OCI-LY7 (cell line): Measurements from ENCODE around the gene IQCH. TPM values are rescaled to one million over a fixed set of nuclear protein-coding genes. Genes with fewer than 3 reads are reported as not detected.

Source experiments
- BruUV-seq: library from RNA; stranded (reverse); fragments of 400-500 nt; replicated peaks from 2 replicates; lab custom pipeline; 2021; lab: Mats Ljungman, UMichigan
- CTCF ChIA-PET: fragments of 300-600 bp; sonication (Branson Sonifier 250); formaldehyde crosslinking; loops from one replicate; lab custom pipeline; 2022; ENCODE audit warnings: antibody characterized with exemption; ENCODE audit not compliant: unreplicated experiment; lab: Charles Lee
- POLR2A ChIA-PET: fragments of 300-600 bp; sonication (Branson Sonifier 250); formaldehyde crosslinking; loops from one replicate; lab custom pipeline; 2022; ENCODE audit warnings: antibody characterized with exemption; lab: Charles Lee
- DNase-seq: peaks from one replicate; pipeline ENCODE4 v3.0.0-alpha.2; 2015; ENCODE audit warnings: low spot score
- H2AFZ ChIP-seq: fragments of 200-600 bp; sonication (generic), shearing (Covaris generic); 2 replicates; pipeline ENCODE4 v1.6.1; 2014; ENCODE audit warnings: mild to moderate bottlenecking, antibody characterized with exemption, low read length, moderate library complexity
- H3K27ac ChIP-seq: fragments of 200-600 bp; sonication (generic); 2 replicates; pipeline ENCODE4 v1.5.1; 2014; ENCODE audit warnings: mixed run types, low read depth, mild to moderate bottlenecking, moderate library complexity, low read length, inconsistent platforms; ENCODE audit not compliant: poor library complexity, severe bottlenecking
- H3K36me3 ChIP-seq: fragments of 200-600 bp; sonication (generic); 2 replicates; pipeline ENCODE4 v1.6.1; 2014; ENCODE audit warnings: mild to moderate bottlenecking, antibody characterized with exemption, low read length, moderate library complexity, mixed read lengths; ENCODE audit not compliant: insufficient read depth
- H3K4me1 ChIP-seq: fragments of 200-600 bp; sonication (generic); 2 replicates; pipeline ENCODE4 v1.5.1; 2014; ENCODE audit warnings: mild to moderate bottlenecking, low read length; ENCODE audit not compliant: insufficient read depth, poor library complexity, severe bottlenecking
- H3K4me2 ChIP-seq: fragments of 200-600 bp; sonication (generic); 2 replicates; pipeline ENCODE4 v1.6.1; 2014; ENCODE audit warnings: mild to moderate bottlenecking, low read length
- H3K4me3 ChIP-seq: fragments of 200-600 bp; sonication (generic); 2 replicates; pipeline ENCODE4 v1.5.1; 2014; ENCODE audit warnings: mild to moderate bottlenecking, low read depth, low read length; ENCODE audit not compliant: poor library complexity, severe bottlenecking
- H3K79me2 ChIP-seq: fragments of 200-600 bp; sonication (generic); 2 replicates; pipeline ENCODE4 v1.6.1; 2016; ENCODE audit warnings: low read depth, mild to moderate bottlenecking, low read length, moderate library complexity, mixed read lengths; ENCODE audit not compliant: insufficient read depth
- H3K9me2 ChIP-seq: fragments of 200-600 bp; sonication (generic); 2 replicates; pipeline ENCODE4 v1.6.1; 2016; ENCODE audit warnings: mild to moderate bottlenecking, low read length, mixed read lengths; ENCODE audit not compliant: insufficient read depth
- H3K9me3 ChIP-seq: fragments of 200-600 bp; sonication (generic); 2 replicates; pipeline ENCODE4 v1.6.1; 2014; ENCODE audit warnings: mild to moderate bottlenecking, mixed run types, low read length, mixed read lengths
- H4K20me1 ChIP-seq: fragments of 200-600 bp; sonication (generic); 2 replicates; pipeline ENCODE4 v1.6.1; 2014; ENCODE audit warnings: mild to moderate bottlenecking, antibody characterized with exemption, low read length, moderate library complexity, mixed read lengths; ENCODE audit not compliant: insufficient read depth
- CTCF ChIP-seq: fragments of 200-600 bp; sonication (generic); conservative IDR thresholded peaks from 2 replicates; pipeline ENCODE4 v1.5.1; 2014; ENCODE audit warnings: mild to moderate bottlenecking, antibody characterized with exemption, low read length, moderate library complexity, mixed read lengths
- EZH2phosphoT487 ChIP-seq: fragments of 200-600 bp; sonication (generic); IDR thresholded peaks from 2 replicates; pipeline ENCODE4 v1.6.1; 2018; ENCODE audit warnings: low read depth, borderline replicate concordance, mild to moderate bottlenecking, mixed run types, antibody characterized with exemption, low read length, moderate library complexity, mixed read lengths
- intact Hi-C: fragments of 100-400 bp; cut with micrococcal nuclease; formaldehyde crosslinking; loops from one replicate; pipeline ENCODE4 v1.10.0; 2022; ENCODE audit not compliant: unreplicated experiment
- total RNA-seq, 2 experiments: library from RNA; depleted of rRNA in 1 of 2; stranded (reverse); fragments of >200 nt in 1 of 2; shearing (Covaris generic) in 1 of 2; gene quantifications; 2 replicates each; pipeline ENCODE4 v1.2.3, GENCODE V29; 2014 to 2022

IQCH gene
- total RNA-seq, 2 experiments from 2014 or later, result 3.9 to 5.8 TPM

- Histone ChIP-seq H3K27ac (no peak overlapping the region), H3K4me2 (no peak overlapping the region), H3K4me1 (no peaks in the 10 kb centered on the region), H3K79me2 (no peaks in the 10 kb centered on the region), H2AFZ (no peak overlapping the region), H3K9me3 (no peaks in the 10 kb centered on the region), H3K4me3 (no peak overlapping the region), H4K20me1 (no peaks in the 10 kb centered on the region), H3K36me3 (no peaks in the 10 kb centered on the region), H3K9me2 (no peaks in the 10 kb centered on the region)
- CTCF ChIA-PET, result no interaction called here
- DNase-seq, result no peak
- POLR2A ChIA-PET, result no interaction called here
- intact Hi-C loops, result no loop called here
- BruUV-seq, result no TSS peak
- TF ChIP-seq EZH2phosphoT487 (no peak), CTCF (no peak)
Observed at GRCh38 chr15:67335534-67336222, 81.1 kb downstream of the IQCH start.

GRCh38 chr15:67340630-67341029 is 86.0 kb downstream of the IQCH start:
- no TSS peak for BruUV-seq
- intact Hi-C loops, result no loop called here
- Histone ChIP-seq H4K20me1 (no peaks in the 10 kb centered on the region), H3K9me2 (no peaks in the 10 kb centered on the region), H3K4me1 (no peaks in the 10 kb centered on the region), H3K36me3 (no peaks in the 10 kb centered on the region), H3K27ac (no peak overlapping the region), H2AFZ (no peak overlapping the region), H3K79me2 (no peaks in the 10 kb centered on the region), H3K9me3 (no peaks in the 10 kb centered on the region), H3K4me2 (no peak overlapping the region), H3K4me3 (no peak overlapping the region)
- TF ChIP-seq EZH2phosphoT487 (no peak), CTCF (no peak)
- ChIA-PET POLR2A (no interaction called here), CTCF (no interaction called here)
- no peak for DNase-seq

- DNase-seq, result no peak
- BruUV-seq, result no TSS peak
- no peak overlapping the region for H2AFZ ChIP-seq
- no peaks in the 10 kb centered on the region for H3K9me3 ChIP-seq
- TF ChIP-seq EZH2phosphoT487 (no peak), CTCF (no peak)
- H3K27ac ChIP-seq, result no peak overlapping the region
- no peaks in the 10 kb centered on the region for H3K4me1 ChIP-seq
- no peaks in the 10 kb centered on the region for H3K36me3 ChIP-seq
- CTCF ChIA-PET, result no interaction called here
- H4K20me1 ChIP-seq, result no peaks in the 10 kb centered on the region
- no peaks in the 10 kb centered on the region for H3K79me2 ChIP-seq
- H3K9me2 ChIP-seq, result no peaks in the 10 kb centered on the region
- no peak overlapping the region for H3K4me2 ChIP-seq
- intact Hi-C loops, result no loop called here
- no peak overlapping the region for H3K4me3 ChIP-seq
- POLR2A ChIA-PET, result no interaction called here
Observed at GRCh38 chr15:67341539-67341938, 87.0 kb downstream of the IQCH start.
